DMS53 treated with DMSO at 0.1 percent for 48 hours (cell line): ENCODE results near the gene TAMALIN.
"Not testable (repeated sequence)": the region's sequence is repeated elsewhere in the genome, so short reads cannot be mapped to it uniquely, and the experiment has no call there.

Experiments
- DNase-seq: peaks from one replicate; lab custom pipeline; 2025; ENCODE audit not compliant: unreplicated experiment; lab: John Stamatoyannopoulos, UW

TAMALIN gene

GRCh38 chr12:52006726-52007157, at the start of gene TAMALIN:
TAMALIN (plus strand) TSS chr12:52006946; CDS start chr12:52007020, 74 bp downstream.
- peak; percentile 23 for DNase-seq

GRCh38 chr12:51958542-51958941, 48.2 kb upstream of the TAMALIN start:
- DNase-seq = no peak

GRCh38 chr12:51959211-51959610, 47.5 kb upstream of the TAMALIN start:
- no peak for DNase-seq

- no peak for DNase-seq
Measured at GRCh38 chr12:51959921-51960320, 46.8 kb upstream of the TAMALIN start.

- DNase-seq = no peak
Measured at GRCh38 chr12:51960488-51960887, 46.3 kb upstream of the TAMALIN start.

GRCh38 chr12:51960890-51961289, 45.9 kb upstream of the TAMALIN start:
- DNase-seq = no peak

GRCh38 chr12:51961834-51962233, 44.9 kb upstream of the TAMALIN start:
- peak; percentile 15 for DNase-seq

GRCh38 chr12:51962737-51963136, 44.0 kb upstream of the TAMALIN start:
- DNase-seq = no peak

GRCh38 chr12:51963477-51963876, 43.3 kb upstream of the TAMALIN start:
- DNase-seq = no peak

- DNase-seq = no peak
Measured at GRCh38 chr12:51969643-51970042, 37.1 kb upstream of the TAMALIN start.

- no peak for DNase-seq
Measured at GRCh38 chr12:51970904-51971646, 35.7 kb upstream of the TAMALIN start.

- DNase-seq = no peak
Measured at GRCh38 chr12:51971679-51972421, 34.9 kb upstream of the TAMALIN start.

GRCh38 chr12:51972422-51972812, 34.3 kb upstream of the TAMALIN start:
- no peak for DNase-seq

GRCh38 chr12:51972849-51973273, 33.9 kb upstream of the TAMALIN start:
- DNase-seq = no peak

- no peak for DNase-seq
Measured at GRCh38 chr12:51973560-51973959, 33.2 kb upstream of the TAMALIN start.

- no peak for DNase-seq
Measured at GRCh38 chr12:51974646-51975045, 32.1 kb upstream of the TAMALIN start.

- DNase-seq = no peak
Measured at GRCh38 chr12:51975196-51975595, 31.6 kb upstream of the TAMALIN start.

- DNase-seq = no peak
Measured at GRCh38 chr12:51976376-51977160, 30.2 kb upstream of the TAMALIN start.

- no peak for DNase-seq
Measured at GRCh38 chr12:51977320-51977753, 29.4 kb upstream of the TAMALIN start.

GRCh38 chr12:51979306-51979705, 27.4 kb upstream of the TAMALIN start:
- not testable (repeated sequence) for DNase-seq

GRCh38 chr12:51980051-51980808, 26.5 kb upstream of the TAMALIN start:
- peak; percentile 64 for DNase-seq
